NCI-H510A (cell line): ENCODE measurements around the gene OR2T8.

Experiments
- DNase-seq: peaks from one replicate; lab custom pipeline; 2025; lab: John Stamatoyannopoulos, UW

Gene OR2T8

DNA sequence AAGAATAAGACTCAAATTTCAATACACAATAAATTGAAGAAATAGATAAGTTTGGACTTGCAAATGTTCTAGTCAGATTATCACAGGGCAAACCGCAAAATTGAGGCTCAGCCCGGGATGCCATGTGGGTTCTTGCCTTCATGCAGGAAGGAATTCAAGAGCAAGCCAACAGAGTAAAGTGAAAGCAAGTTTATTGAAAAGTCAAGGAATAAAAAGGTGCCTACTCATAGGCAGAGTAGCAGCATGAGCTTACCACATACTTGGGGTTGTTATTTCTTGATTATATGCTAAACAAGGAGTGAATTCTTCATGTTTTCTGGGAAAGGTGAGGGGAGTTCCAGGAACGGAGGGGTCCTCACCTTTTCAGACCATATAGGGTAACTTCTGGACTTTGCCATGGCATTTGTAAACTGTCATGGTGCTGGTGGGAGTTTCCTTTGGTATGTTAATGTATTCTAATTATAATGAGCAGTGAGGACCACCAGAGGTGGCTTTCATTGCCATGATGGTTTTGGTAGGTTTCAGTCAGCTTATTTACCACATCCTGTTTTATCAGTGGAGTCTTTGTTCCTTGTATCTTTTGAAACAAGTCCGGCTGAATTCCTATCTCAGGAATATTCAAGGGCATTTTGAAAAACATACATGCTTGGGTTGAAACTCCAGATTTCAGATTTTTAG is 43.0 kb downstream of the OR2T8 start:
- DNase-seq = no peak

- no peak for DNase-seq
Observed at GRCh38 chr1:247964933-247965332, 44.9 kb downstream of the OR2T8 start, which contains the start of gene OR2AK2. TSS of gene OR2AK2 (plus strand) at chr1:247965233. CDS start at chr1:247965377, 144 bp downstream.

DNA sequence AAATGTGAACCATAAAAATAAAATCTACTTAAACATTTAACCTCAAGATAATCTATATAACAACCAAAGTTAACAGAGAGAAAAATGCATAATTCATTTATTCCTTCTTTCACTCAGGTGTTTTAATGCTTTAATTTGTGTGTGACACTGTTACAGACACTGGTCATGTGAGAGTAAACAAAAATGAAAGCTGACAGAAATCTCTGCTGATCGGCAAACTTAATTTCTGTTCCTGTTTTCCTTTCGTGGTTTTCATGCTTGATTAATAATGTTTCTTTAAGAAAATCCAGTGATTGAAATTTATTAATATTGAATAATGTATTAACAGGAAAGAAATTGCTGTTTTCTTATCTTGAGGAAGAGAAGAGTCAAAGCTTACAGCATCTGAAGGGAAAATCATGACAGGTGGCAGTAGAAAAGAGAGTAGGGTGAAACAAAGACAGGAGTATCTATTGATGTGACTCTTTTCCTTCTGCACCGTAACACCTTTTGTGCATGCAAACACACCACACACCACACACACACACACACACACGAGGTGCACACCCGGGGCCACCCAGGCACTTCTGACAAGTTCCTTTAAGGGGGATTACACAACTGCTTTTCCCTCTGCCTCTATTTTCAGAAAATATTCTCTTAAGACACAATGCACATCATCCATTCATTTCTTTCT is 46.6 kb downstream of the OR2T8 start:
- no peak for DNase-seq
